Loucy (cell line): ENCODE measurements around the gene PARVG.
A peak's percentile ranks its signal among the peaks of the same experiment; 100 is the strongest.

Source experiments
- H2AFZ ChIP-seq: fragments of 200-600 bp; sonication (generic); 2 replicates; pipeline ENCODE4 v1.6.0; 2016; ENCODE audit warnings: antibody characterized with exemption, mild to moderate bottlenecking, low read length, moderate library complexity
- H3F3A ChIP-seq: fragments of 200-600 bp; 2 replicates; pipeline ENCODE4 v1.6.0; 2016; ENCODE audit warnings: antibody characterized with exemption, low read depth, mild to moderate bottlenecking
- H3K27me3 ChIP-seq: fragments of 200-600 bp; sonication (generic); 2 replicates; pipeline ENCODE4 v1.6.1; 2014; ENCODE audit warnings: low read length, mild to moderate bottlenecking; ENCODE audit not compliant: insufficient read depth, poor library complexity, severe bottlenecking
- H3K36me3 ChIP-seq: fragments of 200-600 bp; sonication (generic); 2 replicates; pipeline ENCODE4 v1.6.1; 2016; ENCODE audit warnings: low read length; ENCODE audit not compliant: insufficient read depth
- H3K4me1 ChIP-seq: fragments of 200-600 bp; sonication (generic); 2 replicates; pipeline ENCODE4 v1.5.1; 2014; ENCODE audit warnings: low read length, mild to moderate bottlenecking; ENCODE audit not compliant: insufficient read depth, poor library complexity, severe bottlenecking
- H3K4me2 ChIP-seq: fragments of 200-600 bp; sonication (generic); 2 replicates; pipeline ENCODE4 v1.6.0; 2014; ENCODE audit warnings: antibody characterized with exemption, low read length, low read depth, mild to moderate bottlenecking; ENCODE audit not compliant: poor library complexity, severe bottlenecking
- H3K4me3 ChIP-seq: fragments of 200-600 bp; sonication (generic); 2 replicates; pipeline ENCODE4 v1.5.1; 2014; ENCODE audit warnings: low read length, mild to moderate bottlenecking, mixed read lengths; ENCODE audit not compliant: poor library complexity, severe bottlenecking
- H3K79me2 ChIP-seq: fragments of 200-600 bp; sonication (generic); 2 replicates; pipeline ENCODE4 v1.6.1; 2014; ENCODE audit warnings: low read length; ENCODE audit not compliant: insufficient read depth
- H3K9ac ChIP-seq: fragments of 200-600 bp; sonication (generic); 2 replicates; pipeline ENCODE4 v1.6.0; 2014; ENCODE audit warnings: mild to moderate bottlenecking, low read depth, low read length, moderate library complexity; ENCODE audit not compliant: poor library complexity, severe bottlenecking
- H3K9me2 ChIP-seq: fragments of 200-600 bp; sonication (generic); replicated peaks from 2 replicates; pipeline ENCODE4 v1.6.1; 2016; ENCODE audit warnings: low read depth, low read length, mixed read lengths
- H3K9me3 ChIP-seq: fragments of 200-600 bp; sonication (generic); 2 replicates; pipeline ENCODE4 v1.6.1; 2014; ENCODE audit warnings: mild to moderate bottlenecking, antibody characterized with exemption, low read length, low read depth; ENCODE audit not compliant: insufficient read depth
- H4K20me1 ChIP-seq: fragments of 200-600 bp; sonication (generic); 2 replicates; pipeline ENCODE4 v1.6.0; 2014; ENCODE audit warnings: antibody characterized with exemption, low read length, mild to moderate bottlenecking; ENCODE audit not compliant: insufficient read depth, poor library complexity, severe bottlenecking
- CTCF ChIP-seq: fragments of 200-600 bp; sonication (generic); conservative IDR thresholded peaks from 2 replicates; pipeline ENCODE4 v1.5.1; 2014; ENCODE audit warnings: mild to moderate bottlenecking, antibody characterized with exemption, low read length
- EZH2phosphoT487 ChIP-seq: fragments of 200-600 bp; IDR thresholded peaks from 2 replicates; pipeline ENCODE4 v1.6.1; 2018; ENCODE audit warnings: antibody characterized with exemption, mild to moderate bottlenecking, moderate library complexity, borderline replicate concordance

PARVG gene

GRCh38 chr22:44192098-44192815 lies 11.5 kb downstream of the PARVG start:
- Histone ChIP-seq H3K36me3 (no peaks in the 10 kb centered on the region), H3K9me2 (no peaks in the 10 kb centered on the region), H3K9ac (peak overlapping the region; percentile 43), H3K27me3 (no peaks in the 10 kb centered on the region), H3F3A (no peaks in the 10 kb centered on the region; the same call in 1 of the 2 replicates), H3K4me1 (peaks cover 47% of the 10 kb centered on the region), H3K4me2 (peak overlapping the region; percentile 72), H2AFZ (no peak overlapping the region), H4K20me1 (no peaks in the 10 kb centered on the region), H3K4me3 (peak overlapping the region; percentile 51), H3K9me3 (no peaks in the 10 kb centered on the region), H3K79me2 (no peaks in the 10 kb centered on the region)
- TF ChIP-seq EZH2phosphoT487 (no peak), CTCF (no peak)

GRCh38 chr22:44192816-44193534 lies 12.2 kb downstream of the PARVG start:
- Histone ChIP-seq H3K9me2 (no peaks in the 10 kb centered on the region), H3F3A (no peaks in the 10 kb centered on the region; the same call in 1 of the 2 replicates), H3K4me1 (peaks cover 47% of the 10 kb centered on the region), H3K9ac (peak overlapping the region; percentile 49), H4K20me1 (no peaks in the 10 kb centered on the region), H3K4me2 (peak overlapping the region; percentile 72), H3K27me3 (no peaks in the 10 kb centered on the region), H3K4me3 (peak overlapping the region; percentile 51), H3K36me3 (no peaks in the 10 kb centered on the region), H3K9me3 (no peaks in the 10 kb centered on the region), H2AFZ (no peak overlapping the region), H3K79me2 (no peaks in the 10 kb centered on the region)
- no peak for TF ChIP-seq CTCF
- no peak for TF ChIP-seq EZH2phosphoT487

GRCh38 chr22:44193535-44193891 lies 12.8 kb downstream of the PARVG start:
- H3K79me2 ChIP-seq, result no peaks in the 10 kb centered on the region
- no peaks in the 10 kb centered on the region for H3K27me3 ChIP-seq
- no peaks in the 10 kb centered on the region for H3K9me2 ChIP-seq
- H3K36me3 ChIP-seq, result peaks cover 3% of the 10 kb centered on the region; the same call in 1 of the 2 replicates
- peaks cover 47% of the 10 kb centered on the region for H3K4me1 ChIP-seq
- H3K9me3 ChIP-seq, result no peaks in the 10 kb centered on the region
- no peak overlapping the region for H2AFZ ChIP-seq
- no peaks in the 10 kb centered on the region for H4K20me1 ChIP-seq
- no peaks in the 10 kb centered on the region; the same call in 1 of the 2 replicates for H3F3A ChIP-seq
- H3K4me3 ChIP-seq, result peak overlapping the region; percentile 51
- H3K9ac ChIP-seq, result peak overlapping the region; percentile 49
- H3K4me2 ChIP-seq, result peak overlapping the region; percentile 72
- no peak for TF ChIP-seq EZH2phosphoT487
- no peak for TF ChIP-seq CTCF
